ENCODE data around the gene USP10. TPM values are rescaled to one million over a fixed set of nuclear protein-coding genes. Genes with fewer than 3 reads are reported as not detected.

The USP10 gene
- total and polyA plus RNA-seq, 2 donors: 31.7 to 44.7 TPM

GRCh38 chr16:84765616-84766580, 66.1 kb downstream of the USP10 start:
- Histone ChIP-seq H3K4me1 (ENCODE audit: control insufficient read depth in 2 of 2, insufficient read depth in 2 of 2, low read length in 2 of 2) (no peaks in the 10 kb centered on the region), H3K4me3 (ENCODE audit: low read length in 2 of 2) (no peak overlapping the region), H3K27me3 (ENCODE audit: control insufficient read depth in 2 of 2, insufficient read depth in 1 of 2, low read length in 1 of 2) (no peaks in the 10 kb centered on the region), H3K9me3 (ENCODE audit: control insufficient read depth in 2 of 2, insufficient read depth in 1 of 2, low read length in 1 of 2) (no peaks in the 10 kb centered on the region), H3K27ac (ENCODE audit: low read depth in 1 of 2, low read length in 1 of 2) (no peak overlapping the region), H3K36me3 (ENCODE audit: control insufficient read depth in 2 of 2, insufficient read depth in 2 of 2, low read length in 1 of 2) (peaks cover 49 to 80% of the 10 kb centered on the region in 2 donors)
- no peak for DNase-seq (ENCODE audit: low read depth in 6 of 9, low spot score in 9 of 9)
- WGBS: 98% methylated on average over 17 of the region's 17 CpGs

GRCh38 chr16:84766978-84767773, 67.4 kb downstream of the USP10 start:
- 95% methylated on average over 11 of the region's 11 CpGs for WGBS
- peaks cover 50 to 74% of the 10 kb centered on the region in 2 donors for H3K36me3 ChIP-seq (ENCODE audit: control insufficient read depth in 2 of 2, insufficient read depth in 2 of 2, low read length in 1 of 2)

GRCh38 chr16:84768061-84768807, 68.4 kb downstream of the USP10 start:
- Histone ChIP-seq H3K9me3 (ENCODE audit: control insufficient read depth in 2 of 2, insufficient read depth in 1 of 2, low read length in 1 of 2) (no peaks in the 10 kb centered on the region), H3K4me1 (ENCODE audit: control insufficient read depth in 2 of 2, insufficient read depth in 2 of 2, low read length in 2 of 2) (no peaks in the 10 kb centered on the region), H3K4me3 (ENCODE audit: low read length in 2 of 2) (no peak overlapping the region), H3K27ac (ENCODE audit: low read depth in 1 of 2, low read length in 1 of 2) (no peak overlapping the region), H3K27me3 (ENCODE audit: control insufficient read depth in 2 of 2, insufficient read depth in 1 of 2, low read length in 1 of 2) (no peaks in the 10 kb centered on the region), H3K36me3 (ENCODE audit: control insufficient read depth in 2 of 2, insufficient read depth in 2 of 2, low read length in 1 of 2) (peaks cover 55 to 77% of the 10 kb centered on the region in 2 donors)
- 61% methylated on average over 4 of the region's 4 CpGs for WGBS
- DNase-seq (ENCODE audit: low read depth in 6 of 9, low spot score in 9 of 9): no peak

More at GRCh38 chr16:84766978-84767773, 67.4 kb downstream of the USP10 start:
- no peak overlapping the region for H3K27ac ChIP-seq (ENCODE audit: low read depth in 1 of 2, low read length in 1 of 2)
- no peaks in the 10 kb centered on the region for H3K4me1 ChIP-seq (ENCODE audit: control insufficient read depth in 2 of 2, insufficient read depth in 2 of 2, low read length in 2 of 2)
- DNase-seq (ENCODE audit: low read depth in 6 of 9, low spot score in 9 of 9): no peak
- no peaks in the 10 kb centered on the region for H3K9me3 ChIP-seq (ENCODE audit: control insufficient read depth in 2 of 2, insufficient read depth in 1 of 2, low read length in 1 of 2)
- no peaks in the 10 kb centered on the region for H3K27me3 ChIP-seq (ENCODE audit: control insufficient read depth in 2 of 2, insufficient read depth in 1 of 2, low read length in 1 of 2)
- no peak overlapping the region for H3K4me3 ChIP-seq (ENCODE audit: low read length in 2 of 2)

- Histone ChIP-seq H3K36me3 (ENCODE audit: control insufficient read depth in 2 of 2, insufficient read depth in 2 of 2, low read length in 1 of 2) (peaks cover 57 to 76% of the 10 kb centered on the region in 2 donors), H3K27ac (ENCODE audit: low read depth in 1 of 2, low read length in 1 of 2) (no peak overlapping the region), H3K4me3 (ENCODE audit: low read length in 2 of 2) (no peak overlapping the region), H3K27me3 (ENCODE audit: control insufficient read depth in 2 of 2, insufficient read depth in 1 of 2, low read length in 1 of 2) (no peaks in the 10 kb centered on the region), H3K9me3 (ENCODE audit: control insufficient read depth in 2 of 2, insufficient read depth in 1 of 2, low read length in 1 of 2) (no peaks in the 10 kb centered on the region), H3K4me1 (ENCODE audit: control insufficient read depth in 2 of 2, insufficient read depth in 2 of 2, low read length in 2 of 2) (no peaks in the 10 kb centered on the region)
- WGBS: over 99% methylated on average over 4 of the region's 4 CpGs
- no peak for DNase-seq (ENCODE audit: low read depth in 6 of 9, low spot score in 9 of 9)
These were observed 69.0 kb downstream of the USP10 start for GRCh38 chr16:84768808-84769197.

GRCh38 chr16:84769416-84769815, 69.6 kb downstream of the USP10 start:
- 98% methylated on average over 3 of the region's 3 CpGs for WGBS
- Histone ChIP-seq H3K27ac (ENCODE audit: low read depth in 1 of 2, low read length in 1 of 2) (no peak overlapping the region), H3K36me3 (ENCODE audit: control insufficient read depth in 2 of 2, insufficient read depth in 2 of 2, low read length in 1 of 2) (peaks cover 53 to 75% of the 10 kb centered on the region in 2 donors), H3K4me1 (ENCODE audit: control insufficient read depth in 2 of 2, insufficient read depth in 2 of 2, low read length in 2 of 2) (no peaks in the 10 kb centered on the region), H3K27me3 (ENCODE audit: control insufficient read depth in 2 of 2, insufficient read depth in 1 of 2, low read length in 1 of 2) (no peaks in the 10 kb centered on the region), H3K9me3 (ENCODE audit: control insufficient read depth in 2 of 2, insufficient read depth in 1 of 2, low read length in 1 of 2) (no peaks in the 10 kb centered on the region), H3K4me3 (ENCODE audit: low read length in 2 of 2) (no peak overlapping the region)
- no peak for DNase-seq (ENCODE audit: low read depth in 6 of 9, low spot score in 9 of 9)

- H3K9me3 ChIP-seq (ENCODE audit: control insufficient read depth in 2 of 2, insufficient read depth in 1 of 2, low read length in 1 of 2): no peaks in the 10 kb centered on the region
- 98% methylated on average over 10 of the region's 10 CpGs for WGBS
- H3K27me3 ChIP-seq (ENCODE audit: control insufficient read depth in 2 of 2, insufficient read depth in 1 of 2, low read length in 1 of 2): no peaks in the 10 kb centered on the region
- H3K27ac ChIP-seq (ENCODE audit: low read depth in 1 of 2, low read length in 1 of 2): no peak overlapping the region
- H3K36me3 ChIP-seq (ENCODE audit: control insufficient read depth in 2 of 2, insufficient read depth in 2 of 2, low read length in 1 of 2): peaks cover 68 to 75% of the 10 kb centered on the region in 2 donors
- no peak overlapping the region for H3K4me3 ChIP-seq (ENCODE audit: low read length in 2 of 2)
- no peak for DNase-seq (ENCODE audit: low read depth in 6 of 9, low spot score in 9 of 9)
- no peaks in the 10 kb centered on the region for H3K4me1 ChIP-seq (ENCODE audit: control insufficient read depth in 2 of 2, insufficient read depth in 2 of 2, low read length in 2 of 2)
These were observed 73.5 kb downstream of the USP10 start for GRCh38 chr16:84773312-84773711.

- Histone ChIP-seq H3K4me3 (ENCODE audit: low read length in 2 of 2) (no peak overlapping the region), H3K9me3 (ENCODE audit: control insufficient read depth in 2 of 2, insufficient read depth in 1 of 2, low read length in 1 of 2) (no peaks in the 10 kb centered on the region), H3K36me3 (ENCODE audit: control insufficient read depth in 2 of 2, insufficient read depth in 2 of 2, low read length in 1 of 2) (peaks cover 63 to 67% of the 10 kb centered on the region in 2 donors), H3K27ac (ENCODE audit: low read depth in 1 of 2, low read length in 1 of 2) (no peak overlapping the region), H3K27me3 (ENCODE audit: control insufficient read depth in 2 of 2, insufficient read depth in 1 of 2, low read length in 1 of 2) (no peaks in the 10 kb centered on the region), H3K4me1 (ENCODE audit: control insufficient read depth in 2 of 2, insufficient read depth in 2 of 2, low read length in 2 of 2) (no peaks in the 10 kb centered on the region)
- no peak for DNase-seq (ENCODE audit: low read depth in 6 of 9, low spot score in 9 of 9)
- 91% methylated on average over 4 of the region's 4 CpGs for WGBS
These were observed 75.0 kb downstream of the USP10 start for GRCh38 chr16:84774810-84775209.

- H3K27me3 ChIP-seq (ENCODE audit: control insufficient read depth in 2 of 2, insufficient read depth in 1 of 2, low read length in 1 of 2): no peaks in the 10 kb centered on the region
- WGBS: 98% methylated on average over 14 of the region's 14 CpGs
- H3K9me3 ChIP-seq (ENCODE audit: control insufficient read depth in 2 of 2, insufficient read depth in 1 of 2, low read length in 1 of 2): no peaks in the 10 kb centered on the region
- no peak for DNase-seq (ENCODE audit: low read depth in 6 of 9, low spot score in 9 of 9)
- H3K4me3 ChIP-seq (ENCODE audit: low read length in 2 of 2): no peak overlapping the region
- H3K4me1 ChIP-seq (ENCODE audit: control insufficient read depth in 2 of 2, insufficient read depth in 2 of 2, low read length in 2 of 2): no peaks in the 10 kb centered on the region
- no peak overlapping the region for H3K27ac ChIP-seq (ENCODE audit: low read depth in 1 of 2, low read length in 1 of 2)
- H3K36me3 ChIP-seq (ENCODE audit: control insufficient read depth in 2 of 2, insufficient read depth in 2 of 2, low read length in 1 of 2): peaks cover 63 to 67% of the 10 kb centered on the region in 2 donors
These were observed 75.5 kb downstream of the USP10 start for GRCh38 chr16:84775262-84775810.
